NB4 (cell line): ENCODE data around the gene HLA-DOA.

Source experiments
- POLR2A ChIP-seq: IDR thresholded peaks from 2 replicates; pipeline ENCODE4 v1.6.1; 2011; ENCODE audit warnings: mild to moderate bottlenecking; ENCODE audit not compliant: insufficient read length; ENCODE audit errors: extremely low read depth
- TF ChIP-seq, protein P1 (sequence below): IDR thresholded peaks from one replicate; pipeline ENCODE4 v1.5.1; 2012; ENCODE audit warnings: low read depth, low read length

DNA sequence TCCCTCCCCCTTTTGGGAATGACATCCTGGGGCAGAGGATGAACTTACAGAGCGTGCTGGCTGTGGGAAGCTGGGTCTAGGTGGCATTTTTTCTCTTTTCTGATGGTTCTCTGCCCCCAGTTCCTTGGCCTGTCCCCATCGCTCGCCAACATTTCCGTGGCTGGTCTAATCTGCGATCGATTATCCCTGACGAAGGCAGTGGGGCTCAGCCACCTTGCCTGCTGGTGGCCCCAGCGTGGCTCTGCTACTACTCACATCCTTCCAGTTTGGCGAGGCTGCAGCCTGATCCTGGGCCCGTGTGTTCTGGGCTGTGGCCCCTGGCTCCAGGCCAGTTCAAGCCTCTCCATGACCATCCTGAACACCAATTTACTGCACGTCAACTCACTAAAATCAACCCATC is 6.4 kb upstream of the HLA-DOA start:
- no peak for TF ChIP-seq POLR2A
- TF ChIP-seq, protein P1, sequence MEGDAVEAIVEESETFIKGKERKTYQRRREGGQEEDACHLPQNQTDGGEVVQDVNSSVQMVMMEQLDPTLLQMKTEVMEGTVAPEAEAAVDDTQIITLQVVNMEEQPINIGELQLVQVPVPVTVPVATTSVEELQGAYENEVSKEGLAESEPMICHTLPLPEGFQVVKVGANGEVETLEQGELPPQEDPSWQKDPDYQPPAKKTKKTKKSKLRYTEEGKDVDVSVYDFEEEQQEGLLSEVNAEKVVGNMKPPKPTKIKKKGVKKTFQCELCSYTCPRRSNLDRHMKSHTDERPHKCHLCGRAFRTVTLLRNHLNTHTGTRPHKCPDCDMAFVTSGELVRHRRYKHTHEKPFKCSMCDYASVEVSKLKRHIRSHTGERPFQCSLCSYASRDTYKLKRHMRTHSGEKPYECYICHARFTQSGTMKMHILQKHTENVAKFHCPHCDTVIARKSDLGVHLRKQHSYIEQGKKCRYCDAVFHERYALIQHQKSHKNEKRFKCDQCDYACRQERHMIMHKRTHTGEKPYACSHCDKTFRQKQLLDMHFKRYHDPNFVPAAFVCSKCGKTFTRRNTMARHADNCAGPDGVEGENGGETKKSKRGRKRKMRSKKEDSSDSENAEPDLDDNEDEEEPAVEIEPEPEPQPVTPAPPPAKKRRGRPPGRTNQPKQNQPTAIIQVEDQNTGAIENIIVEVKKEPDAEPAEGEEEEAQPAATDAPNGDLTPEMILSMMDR, result no peak
